Eye (tissue), 1 donor: ENCODE results near the gene KIF6.

Source experiments
- DNase-seq: peaks from one replicate; pipeline ENCODE4 v3.0.0-alpha.2; 2015

KIF6 gene

DNA sequence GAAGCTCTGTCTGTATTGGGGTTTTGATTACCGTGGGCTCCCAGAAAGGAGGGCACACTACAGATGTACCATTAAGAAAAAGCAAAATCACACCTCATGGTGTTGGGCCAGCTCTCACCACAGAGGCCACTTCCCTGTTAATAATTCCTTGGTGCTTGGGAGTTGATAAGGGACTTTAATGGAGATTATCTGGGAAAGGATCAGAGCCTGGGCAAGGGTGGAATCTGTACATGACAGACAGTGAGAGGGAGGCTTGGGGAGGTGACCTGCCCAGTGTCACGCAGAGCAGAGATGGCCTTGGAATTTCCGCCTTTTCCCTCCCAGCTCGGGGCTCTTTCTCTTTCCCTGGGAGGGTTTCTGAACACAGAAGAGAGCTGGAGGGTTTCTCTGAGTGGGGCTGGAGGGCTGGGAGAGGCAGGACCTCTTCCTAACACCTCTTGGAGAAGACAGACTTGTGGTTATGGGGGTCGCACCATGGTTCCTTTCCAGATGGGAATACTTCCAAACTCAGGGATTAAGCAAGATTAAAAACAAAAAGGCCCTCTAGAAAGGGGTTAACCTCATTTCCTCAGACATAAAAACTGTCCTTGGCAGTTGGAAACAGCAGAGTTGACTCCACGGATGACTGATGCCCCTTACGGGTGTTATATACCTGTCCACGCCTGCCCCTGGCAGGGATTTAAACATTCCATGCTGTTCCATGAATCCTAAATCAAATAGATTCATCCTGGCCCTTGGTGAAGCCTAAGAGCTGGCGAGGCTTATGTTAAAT, 385.9 kb downstream of the KIF6 start:
- no peak for DNase-seq

DNA sequence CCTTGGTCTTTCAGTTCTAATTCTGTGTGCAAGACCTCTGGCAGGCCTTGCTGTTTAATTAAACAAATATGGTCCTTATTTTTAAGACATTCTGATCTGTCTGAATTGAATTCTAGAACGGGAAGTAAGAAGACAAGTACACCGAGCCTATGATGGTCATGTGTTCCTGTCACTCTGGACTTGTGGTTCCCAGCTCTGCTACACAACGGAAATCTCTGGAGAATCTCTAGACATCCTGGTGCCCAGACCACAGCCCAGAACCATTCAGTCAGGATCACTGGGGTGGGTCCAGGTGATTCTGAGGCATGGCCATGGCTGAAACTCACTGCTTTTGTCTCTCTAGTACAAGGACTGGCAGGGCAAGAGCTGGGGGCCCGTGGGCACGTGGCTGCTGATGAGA, 386.8 kb downstream of the KIF6 start:
- no peak for DNase-seq

DNA sequence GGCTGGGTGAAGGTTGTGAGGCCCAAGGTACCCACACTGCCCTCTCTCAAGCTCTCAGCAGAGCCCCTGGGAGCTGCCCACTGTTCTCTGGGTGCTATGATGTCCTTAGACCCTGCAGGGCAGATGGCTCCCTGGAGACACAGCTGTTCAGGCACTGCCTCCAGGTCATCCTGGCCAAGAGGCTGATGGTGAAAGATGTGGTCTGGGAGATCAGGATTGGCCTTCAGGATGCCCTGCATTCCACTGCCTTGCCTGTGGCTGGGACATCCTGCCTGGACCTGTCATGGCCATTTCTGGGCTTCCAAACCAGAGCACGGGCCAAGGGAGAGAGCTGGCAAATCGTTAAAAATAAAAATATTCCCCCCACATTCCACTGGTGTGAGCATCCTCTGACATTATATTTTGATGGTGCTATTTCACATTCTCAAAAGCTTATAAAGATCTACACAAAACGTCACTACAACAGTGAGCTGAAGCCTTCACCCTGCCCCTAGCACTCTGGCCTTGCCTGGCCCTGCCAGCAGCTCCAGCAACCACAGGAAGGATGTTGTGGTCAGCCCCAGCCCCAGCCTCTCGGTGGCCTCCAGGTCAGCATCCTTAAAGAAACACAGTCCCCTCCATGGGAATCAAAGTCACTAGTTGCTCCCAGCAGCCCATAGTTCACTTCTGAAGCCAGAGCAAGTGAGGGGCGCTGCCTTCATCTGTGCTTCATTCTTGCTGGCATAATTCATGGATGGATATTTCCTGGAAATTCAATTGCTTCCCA, 389.2 kb downstream of the KIF6 start:
- no peak for DNase-seq

DNA sequence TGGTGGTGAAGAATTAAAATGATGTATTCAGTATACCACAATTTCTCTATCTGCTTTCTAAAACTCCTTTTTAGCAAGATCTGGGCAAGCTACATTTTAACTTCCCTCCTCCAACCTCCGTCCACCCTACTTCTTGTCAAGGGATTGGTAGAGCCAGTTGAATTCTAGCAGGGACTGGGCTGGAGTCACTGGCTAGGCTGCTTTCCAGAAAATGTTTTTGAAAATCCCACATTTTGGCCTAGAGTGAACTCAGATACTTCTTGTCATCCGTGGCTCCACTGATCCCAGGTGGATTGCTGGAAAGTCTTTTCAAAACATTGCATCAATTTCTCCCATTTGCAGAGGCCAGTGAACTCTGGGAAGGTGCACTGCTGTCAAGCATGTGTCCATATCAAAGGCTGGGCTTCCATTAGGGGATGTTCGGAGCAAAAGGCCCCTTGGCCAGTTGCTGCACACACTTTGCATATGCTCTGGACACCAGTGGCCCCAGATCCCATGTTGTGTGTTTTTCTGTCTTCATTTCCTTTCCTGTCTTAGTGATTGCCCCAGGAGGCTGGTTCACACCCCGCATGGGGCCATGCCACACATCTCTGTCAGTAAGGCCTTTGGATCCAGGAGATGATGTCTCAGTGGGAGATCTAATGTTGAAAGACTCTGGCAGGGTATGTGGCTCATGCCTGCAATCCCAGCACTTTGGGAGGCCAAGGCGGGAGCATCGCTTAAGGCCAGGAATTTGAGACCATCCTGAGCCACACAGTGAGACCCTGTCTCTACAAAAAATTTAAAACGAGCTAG, 391.4 kb downstream of the KIF6 start:
- no peak for DNase-seq

DNA sequence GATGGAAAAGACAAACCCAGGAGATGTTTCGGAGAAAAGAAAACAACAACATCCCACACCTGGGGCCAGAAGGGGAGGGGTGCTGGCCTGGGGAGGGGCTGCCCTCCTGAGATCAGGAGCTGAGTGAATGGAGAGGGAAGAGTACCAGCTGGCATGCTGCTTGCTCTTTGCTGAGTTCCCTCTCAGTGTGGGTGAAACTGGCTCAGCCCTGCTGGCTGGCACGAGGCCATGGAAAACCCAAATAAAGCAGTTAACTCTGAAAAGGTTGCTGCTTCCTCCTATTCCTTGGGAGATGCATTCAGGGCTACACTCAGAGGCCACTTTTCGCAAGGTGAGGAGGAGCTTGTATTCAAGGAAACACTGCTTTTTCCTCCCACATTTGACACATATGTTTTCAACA, 394.7 kb downstream of the KIF6 start:
- no peak for DNase-seq

DNA sequence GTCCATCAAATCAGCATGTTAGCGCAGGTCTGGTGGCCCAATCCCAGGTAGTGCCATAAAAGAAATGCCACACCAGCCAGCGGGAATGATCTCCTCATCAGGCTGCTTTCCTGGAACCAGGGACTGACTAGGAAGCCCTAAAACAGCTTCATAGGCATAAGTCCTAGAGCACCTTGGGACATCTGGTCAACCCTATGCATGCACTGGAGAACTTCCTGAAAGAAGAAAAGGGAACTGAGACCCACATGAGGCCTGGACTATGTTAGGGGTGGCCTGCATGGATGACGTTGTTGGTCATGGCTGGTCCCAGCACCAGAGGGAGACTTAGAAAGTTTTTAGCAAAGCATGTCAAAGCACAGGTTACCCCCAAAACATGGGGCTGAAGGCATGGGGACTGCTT, 395.2 kb downstream of the KIF6 start:
- no peak for DNase-seq

DNA sequence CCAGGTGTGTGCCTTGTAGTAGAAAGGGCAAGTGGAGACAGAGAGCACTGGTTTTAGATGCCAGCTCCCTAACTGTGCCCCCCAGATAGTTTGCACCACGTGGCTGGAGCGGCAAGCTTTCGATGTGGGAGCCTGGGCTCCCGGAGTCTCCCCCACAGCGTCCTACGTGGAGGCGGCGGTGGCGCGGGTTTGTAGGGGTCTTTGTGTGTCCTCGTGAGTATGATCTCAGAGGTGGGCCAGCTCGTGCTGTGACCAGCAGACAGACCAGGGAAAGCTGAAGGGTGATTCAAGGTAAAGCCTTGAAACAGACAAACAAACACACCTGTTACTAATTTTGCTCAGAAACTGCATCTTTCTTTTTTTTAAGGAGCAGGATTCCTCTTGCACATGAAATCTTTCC, 397.1 kb downstream of the KIF6 start:
- no peak for DNase-seq

DNA sequence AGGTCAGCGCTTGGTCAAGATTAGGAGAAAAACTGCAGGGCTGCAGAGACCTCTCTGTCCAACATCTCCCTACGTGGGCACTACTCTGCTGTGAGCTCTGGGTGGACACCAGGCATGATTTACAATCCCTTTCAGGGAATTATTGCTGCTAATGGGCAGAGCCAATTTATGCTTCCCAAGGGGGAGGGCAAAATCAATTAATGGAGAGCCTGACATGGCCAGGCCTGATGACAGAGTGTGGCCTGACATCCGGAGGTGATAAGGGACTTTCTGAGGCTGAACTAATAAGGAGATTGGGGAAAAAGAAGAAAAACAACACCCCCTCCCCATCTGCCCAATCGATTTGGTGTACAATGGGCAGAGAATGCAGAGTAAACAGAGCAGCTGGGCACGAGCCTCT, 397.7 kb downstream of the KIF6 start:
- peak; percentile 81 for DNase-seq

DNA sequence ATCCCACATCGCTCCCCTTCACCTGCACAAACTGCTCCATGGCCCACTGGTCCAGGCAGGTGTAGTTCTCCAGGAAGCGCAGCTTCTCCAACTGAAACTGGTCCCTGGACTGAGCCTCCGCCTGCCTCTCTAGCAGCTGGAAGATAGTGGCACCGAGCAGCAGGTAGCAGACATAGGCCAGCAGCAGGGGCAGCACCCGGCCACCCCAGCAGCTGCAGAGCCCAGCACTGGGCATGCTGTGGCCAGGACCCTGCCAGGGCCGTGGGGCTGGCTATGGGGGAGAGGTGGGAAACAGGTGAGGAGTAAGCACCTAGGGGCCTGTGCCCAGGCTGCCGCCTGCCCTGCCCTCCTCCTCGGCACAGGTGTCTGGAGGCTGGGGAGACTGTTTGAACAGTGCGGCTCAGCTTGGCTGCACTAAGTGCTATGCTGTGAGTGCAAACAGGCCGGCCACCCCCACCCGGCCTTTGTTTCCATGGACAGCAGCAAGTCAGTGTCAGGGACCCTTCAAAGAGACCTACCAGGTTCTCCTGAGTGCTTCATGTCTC, 402.8 kb downstream of the KIF6 start, which contains the start of gene KCNK16:
Gene KCNK16 (minus strand): TSS at position 397 of the 545 bp plus-strand sequence. CDS start 162 bp downstream, at position 235.
- no peak for DNase-seq

DNA sequence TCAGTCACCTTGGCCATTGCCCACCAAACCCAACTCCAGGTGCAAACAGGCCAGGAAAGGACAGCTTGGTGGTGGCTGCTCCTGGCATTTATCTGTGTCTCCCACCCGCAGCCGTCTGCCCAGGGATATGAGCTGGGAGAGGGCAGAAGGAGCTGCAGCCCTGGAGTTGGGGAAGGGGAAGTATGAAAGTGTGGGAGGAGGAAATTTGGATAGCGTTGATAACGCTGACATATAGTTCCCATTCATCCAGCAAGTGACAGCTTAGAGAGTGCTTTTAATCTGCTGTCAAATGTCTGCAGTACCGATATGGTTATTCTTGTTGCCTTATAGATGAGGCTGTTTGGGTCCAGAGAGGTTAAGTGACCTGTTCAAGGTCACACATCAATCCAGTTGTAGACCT, 403.4 kb downstream of the KIF6 start:
- no peak for DNase-seq

DNA sequence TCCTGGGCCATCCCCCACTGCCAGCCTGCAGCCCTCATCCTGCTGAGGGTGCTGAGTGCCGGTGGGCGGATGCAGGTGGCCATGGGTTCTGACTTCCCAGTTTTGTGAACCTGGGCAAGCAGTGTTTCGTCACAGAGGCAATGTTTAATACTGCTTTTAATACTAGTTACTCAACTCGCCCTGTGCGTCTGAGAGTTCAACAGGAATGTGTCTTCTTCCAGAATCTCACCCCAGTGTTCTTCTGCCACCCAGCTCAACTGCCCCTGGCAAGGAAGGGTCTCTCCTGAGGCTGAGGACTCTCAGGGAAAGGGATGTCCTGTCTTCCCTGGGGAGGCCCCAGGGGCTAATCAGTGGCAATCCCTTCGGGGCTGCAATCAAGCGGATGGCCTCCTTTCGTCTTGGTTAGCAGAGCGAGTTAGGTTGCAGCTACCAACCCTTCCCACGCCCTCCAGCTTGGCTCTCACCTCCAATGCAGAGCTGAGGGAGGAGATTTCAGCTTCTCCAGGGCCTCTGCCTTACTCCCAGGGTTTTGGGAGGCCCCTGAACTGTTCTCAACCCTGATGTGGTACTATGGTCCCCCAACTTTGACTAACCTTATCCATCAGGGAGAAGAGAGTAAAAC, 404.7 kb downstream of the KIF6 start:
- DNase-seq, result no peak

DNA sequence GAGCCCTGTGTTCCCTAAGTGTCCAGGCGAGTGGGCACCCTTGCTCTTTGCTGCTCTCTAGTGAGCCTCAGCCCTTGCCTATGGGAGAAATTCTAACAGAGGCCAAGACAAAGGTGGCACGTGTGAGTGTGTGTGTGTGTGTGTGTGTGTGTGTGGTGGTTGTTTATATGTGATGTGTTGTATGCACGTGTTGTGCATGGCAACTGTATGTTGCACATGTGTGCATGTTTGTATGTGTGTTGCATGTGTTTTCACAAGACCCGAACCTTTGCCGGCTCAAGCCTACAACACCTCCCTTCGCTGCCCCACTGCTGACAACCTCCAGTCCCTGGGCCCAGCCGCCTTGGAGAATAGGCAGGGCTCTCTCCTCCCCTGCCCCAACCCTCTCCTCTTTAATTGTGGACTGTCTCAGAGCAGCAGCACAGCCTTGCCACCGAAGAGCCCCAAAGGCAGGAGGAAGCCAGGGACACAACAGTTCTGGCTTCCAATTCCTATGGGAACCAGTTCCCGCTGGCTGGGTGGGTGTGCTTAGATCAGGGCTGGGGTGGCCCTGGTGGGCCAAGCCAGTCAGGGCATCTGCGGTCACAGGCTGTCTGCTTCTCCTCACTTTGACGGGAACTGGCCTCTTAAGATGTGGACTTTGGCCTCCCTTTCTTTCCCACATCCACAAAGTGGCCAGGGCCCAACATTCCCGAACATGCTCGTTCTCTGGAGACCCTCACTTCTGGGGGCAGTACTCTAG, 405.4 kb downstream of the KIF6 start:
- no peak for DNase-seq

DNA sequence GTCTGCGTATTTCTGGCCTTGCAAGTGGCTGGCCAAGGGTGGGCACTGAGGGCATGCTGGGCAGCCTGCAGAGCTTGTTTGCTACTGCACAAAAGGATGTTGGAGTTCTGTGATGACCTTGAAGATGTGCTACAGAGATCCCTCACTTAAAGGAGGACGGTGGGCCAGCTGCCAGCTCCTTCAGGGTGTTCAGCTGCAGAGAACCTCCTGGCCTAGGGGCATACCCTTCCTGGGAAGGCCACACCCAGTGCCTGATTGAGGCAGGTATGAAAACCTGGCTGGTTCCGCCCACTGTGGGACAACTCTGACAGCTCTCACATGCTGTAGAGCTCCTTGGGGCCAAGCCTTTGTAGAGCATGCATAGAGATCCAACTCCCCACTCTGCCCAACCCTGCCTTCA, 408.0 kb downstream of the KIF6 start:
- no peak for DNase-seq

DNA sequence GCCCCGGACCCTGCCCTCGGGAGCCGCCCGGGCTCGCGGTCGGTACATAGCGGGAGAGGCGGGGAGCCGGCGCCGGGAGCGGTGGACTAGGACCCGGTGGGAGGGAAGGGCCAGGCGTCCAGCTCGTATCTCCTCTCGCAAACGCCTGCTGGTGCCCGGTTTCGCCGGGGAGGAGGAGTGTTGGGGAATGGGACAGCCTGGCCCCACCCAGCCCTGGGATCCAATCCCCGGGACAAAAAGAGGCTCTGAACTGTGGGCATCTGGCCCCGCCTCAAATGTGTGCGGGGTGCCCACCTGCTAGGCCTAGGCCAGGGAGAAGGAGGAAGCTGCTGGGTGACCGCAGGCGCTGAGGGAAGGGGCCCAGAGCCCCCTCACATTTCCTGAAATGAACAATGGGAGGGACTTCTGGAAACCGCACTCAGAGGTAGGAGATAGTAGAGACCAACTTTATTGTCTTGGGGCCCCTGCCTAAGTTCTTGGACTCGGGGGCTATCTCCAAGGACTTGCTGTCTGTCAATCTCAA, 410.9 kb downstream of the KIF6 start, which contains the start of gene KCNK17:
Gene KCNK17 (minus strand): TSS at position 147 of the 523 bp plus-strand sequence. CDS start 99 bp downstream, at position 48.
- DNase-seq, result no peak

DNA sequence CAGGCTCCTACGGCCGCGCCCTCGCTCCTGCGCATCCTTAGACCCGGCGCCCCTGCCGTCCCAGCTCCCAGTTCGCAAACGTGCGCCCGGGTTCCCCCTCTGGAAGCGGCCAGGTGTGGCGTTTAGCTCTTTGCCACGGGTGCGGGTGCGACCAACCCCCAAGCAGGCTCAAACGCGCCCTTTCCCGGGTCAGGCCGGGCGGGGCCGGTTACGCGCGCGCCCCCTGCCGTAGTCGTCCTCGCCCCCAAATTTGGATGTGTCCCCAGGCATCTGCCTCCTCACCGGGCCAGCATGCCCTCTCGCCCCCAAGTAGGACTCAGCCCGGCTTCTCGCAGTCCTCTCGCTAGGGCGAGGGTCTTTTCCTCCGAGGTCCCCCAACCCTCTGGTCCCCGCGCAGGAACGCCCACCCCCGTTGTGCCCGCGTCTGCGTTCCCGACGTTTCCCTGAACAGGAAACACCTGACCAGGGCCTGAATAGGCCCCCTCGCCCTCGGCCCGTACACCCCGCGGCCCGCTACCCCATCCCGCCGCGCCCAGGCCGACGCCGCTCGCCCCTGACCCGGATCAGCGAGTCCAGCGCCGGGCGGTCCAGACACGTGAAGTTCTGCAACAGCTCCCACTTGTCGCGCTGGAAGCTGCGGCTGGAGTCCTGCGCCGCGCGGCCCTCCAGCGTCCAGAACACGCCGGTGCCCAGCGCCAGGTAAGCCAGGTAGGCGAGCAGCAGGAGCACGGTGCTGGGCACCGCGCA, 411.5 kb downstream of the KIF6 start:
- DNase-seq, result peak; percentile 41

DNA sequence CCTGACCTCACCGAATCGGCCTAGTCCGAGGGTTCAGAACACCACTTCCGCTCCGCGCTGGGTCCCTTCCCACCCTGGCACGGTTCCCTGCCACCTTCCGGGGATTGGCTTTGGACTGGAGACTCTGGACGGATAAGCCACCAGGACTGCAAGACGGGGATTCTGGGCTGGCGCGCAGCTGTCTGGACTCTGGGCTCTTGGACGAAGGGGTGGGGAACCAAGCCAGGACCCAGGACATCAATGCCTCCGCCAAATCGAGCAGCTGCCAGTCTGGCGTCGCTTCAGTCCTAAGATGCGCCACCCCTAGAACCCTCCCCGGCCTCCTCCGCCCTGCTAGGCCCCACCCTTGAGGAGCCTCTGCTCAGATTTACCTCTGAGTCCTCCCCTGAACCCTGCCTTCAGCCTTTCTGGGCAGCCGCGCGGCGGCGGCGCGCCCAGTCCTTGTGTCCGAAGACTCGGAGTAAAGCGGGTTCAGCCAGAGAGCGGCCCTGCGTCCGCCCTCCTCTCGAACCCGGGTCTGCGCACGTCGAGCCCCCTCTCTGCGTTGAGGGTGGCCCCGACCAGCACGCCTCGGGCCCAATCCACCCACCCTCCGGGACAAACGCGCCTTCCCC, 412.2 kb downstream of the KIF6 start:
- no peak for DNase-seq

DNA sequence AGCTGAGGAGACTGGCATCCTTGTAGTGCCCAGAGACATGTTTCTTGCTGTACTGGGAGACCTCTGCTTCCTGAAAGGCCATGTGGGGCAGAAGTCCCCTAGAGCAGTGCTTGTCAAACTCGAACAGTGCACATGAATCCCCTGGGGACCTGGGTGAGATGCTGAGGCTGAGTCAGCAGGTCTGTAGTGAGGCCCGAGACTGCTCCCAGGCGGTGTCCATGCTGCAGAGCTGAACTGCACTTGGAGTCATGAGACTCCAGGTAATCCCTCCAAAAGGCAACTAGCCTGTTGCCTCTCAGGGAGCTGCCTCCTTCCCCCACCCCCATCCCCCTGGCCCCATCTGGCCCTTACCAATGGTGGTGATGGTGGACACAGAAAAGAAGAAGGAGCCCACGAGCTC, 414.7 kb downstream of the KIF6 start:
- DNase-seq, result no peak

DNA sequence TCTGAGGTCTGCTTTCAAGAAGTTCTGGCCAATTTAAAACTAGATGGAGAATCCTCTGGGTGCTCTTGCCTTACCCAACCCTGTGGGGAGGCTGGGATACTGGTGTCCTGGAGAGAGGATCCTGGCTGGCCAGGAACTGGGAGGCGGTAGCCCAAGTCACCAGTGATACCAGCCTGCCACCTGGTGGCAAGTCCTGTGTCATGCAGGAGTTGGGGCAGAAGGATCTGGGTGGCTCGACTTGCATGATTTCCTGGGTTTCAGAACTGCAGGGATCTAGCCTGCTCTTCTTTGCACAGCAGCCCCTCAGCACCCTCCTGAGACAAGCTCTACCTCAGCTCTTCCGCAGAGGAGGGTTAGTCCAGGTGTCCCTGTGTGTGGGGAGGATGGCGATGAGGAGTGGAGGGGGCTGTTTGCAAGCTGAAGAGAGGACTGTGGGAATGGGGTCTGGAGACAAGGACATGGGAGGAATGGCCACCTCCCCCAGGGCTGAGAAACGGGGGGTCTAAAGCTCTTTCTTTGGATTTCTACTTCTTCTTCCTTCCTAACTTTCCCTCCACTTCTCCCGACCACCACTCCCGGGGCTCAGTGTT, 415.2 kb downstream of the KIF6 start:
- DNase-seq, result peak; percentile 85

DNA sequence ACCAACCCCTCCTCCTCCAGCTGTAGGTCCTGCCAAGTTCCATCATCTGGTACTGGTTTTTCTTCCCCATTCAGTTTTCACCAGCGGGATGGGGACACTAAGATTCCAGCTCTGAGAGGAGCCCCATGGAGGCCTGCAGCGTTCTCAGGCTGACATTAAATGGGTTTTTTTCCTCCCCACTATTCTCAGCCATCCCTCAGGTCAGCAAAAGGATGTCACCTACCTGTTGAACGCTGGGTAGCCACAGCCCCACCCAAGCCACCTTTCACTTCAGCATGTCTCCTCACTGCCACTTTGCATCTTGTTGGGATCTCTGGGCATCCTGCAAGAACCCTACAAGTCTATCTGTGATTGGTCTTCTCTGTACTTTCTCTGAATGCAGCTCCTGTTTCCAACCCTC, 417.7 kb downstream of the KIF6 start:
- no peak for DNase-seq

DNA sequence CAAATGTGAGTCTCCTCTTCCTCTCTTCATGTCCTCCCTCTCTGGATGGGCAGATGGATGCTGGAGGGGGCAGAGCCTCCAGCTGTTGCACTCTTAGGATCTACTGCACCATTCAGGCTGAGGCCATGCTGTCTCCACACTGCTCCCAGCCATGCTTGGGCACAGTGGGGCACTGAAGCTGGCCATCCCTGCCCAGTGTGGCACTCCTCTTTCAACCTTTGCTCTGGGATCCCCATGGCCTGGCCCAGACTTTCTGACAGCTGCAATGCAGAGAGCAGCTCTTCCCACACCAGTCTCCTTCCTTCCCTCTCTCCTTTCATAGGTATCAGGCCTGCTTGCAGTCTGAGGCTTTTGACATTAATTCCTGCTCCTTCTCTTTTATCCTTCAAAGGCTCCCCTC, 420.3 kb downstream of the KIF6 start:
- no peak for DNase-seq
